Astrocyte (in vitro differentiated cells and primary cell): Measurements from ENCODE around the gene TMEM94. TPM values are rescaled to one million over a fixed set of nuclear protein-coding genes. Genes with fewer than 3 reads are reported as not detected.
"Not testable (repeated sequence)": the region's sequence is repeated elsewhere in the genome, so short reads cannot be mapped to it uniquely, and the experiment has no call there.

Source experiments
- DNase-seq: peaks from one replicate; pipeline ENCODE4 v3.0.0-alpha.2; 2010; ENCODE audit warnings: low read depth
- FAIRE-seq: peaks from 2 replicates; lab custom pipeline; 2011; peaks lifted over from hg19 to GRCh38; lab: Jason Lieb, UNC
- H2AFZ ChIP-seq: 2 replicates; pipeline ENCODE4 v1.6.0; 2012; ENCODE audit warnings: low read depth, low read length, inconsistent platforms
- H3K27ac ChIP-seq: 2 replicates; pipeline ENCODE4 v1.5.1; 2011; ENCODE audit warnings: low read depth, low read length, inconsistent platforms
- H3K27me3 ChIP-seq: 2 replicates; pipeline ENCODE4 v1.6.0; 2011; ENCODE audit warnings: low read length, inconsistent platforms; ENCODE audit not compliant: insufficient read depth
- H3K36me3 ChIP-seq: 2 replicates; pipeline ENCODE4 v1.5.1; 2011; ENCODE audit warnings: low read length, inconsistent platforms; ENCODE audit not compliant: insufficient read depth
- H3K4me1 ChIP-seq: 2 replicates; pipeline ENCODE4 v1.5.1; 2011; ENCODE audit warnings: low read length, inconsistent platforms; ENCODE audit not compliant: insufficient read depth
- H3K4me2 ChIP-seq: 2 replicates; pipeline ENCODE4 v1.6.0; 2012; ENCODE audit warnings: low read length, inconsistent platforms
- H3K4me3 ChIP-seq: 2 replicates; pipeline ENCODE4 v1.5.1; 2011; ENCODE audit warnings: low read depth, mild to moderate bottlenecking, low read length, inconsistent platforms; ENCODE audit not compliant: insufficient read depth
- H3K79me2 ChIP-seq: 2 replicates; pipeline ENCODE4 v1.6.0; 2012; ENCODE audit warnings: mild to moderate bottlenecking, low read length, inconsistent platforms; ENCODE audit not compliant: insufficient read depth
- H3K9ac ChIP-seq: 2 replicates; pipeline ENCODE4 v1.6.0; 2012; ENCODE audit warnings: mild to moderate bottlenecking, low read length, inconsistent platforms
- H3K9me3 ChIP-seq: 2 replicates; pipeline ENCODE4 v1.5.1; 2012; ENCODE audit warnings: low read depth, mild to moderate bottlenecking, low read length, inconsistent platforms; ENCODE audit not compliant: insufficient read depth
- H4K20me1 ChIP-seq: 2 replicates; pipeline ENCODE4 v1.6.0; 2012; ENCODE audit warnings: low read length, inconsistent platforms; ENCODE audit not compliant: insufficient read depth
- H3K27ac Mint-ChIP-seq: one replicate; pipeline ENCODE4 v1.8.0; 2021; ENCODE audit warnings: mild to moderate bottlenecking, mixed read lengths; ENCODE audit not compliant: unreplicated experiment
- H3K27me3 Mint-ChIP-seq: one replicate; pipeline ENCODE4 v1.8.0; 2021; ENCODE audit warnings: low read depth, mixed read lengths; ENCODE audit not compliant: unreplicated experiment
- H3K36me3 Mint-ChIP-seq: one replicate; pipeline ENCODE4 v1.8.0; 2021; ENCODE audit warnings: low read depth, mixed read lengths; ENCODE audit not compliant: unreplicated experiment
- H3K4me1 Mint-ChIP-seq: one replicate; pipeline ENCODE4 v1.8.0; 2021; ENCODE audit warnings: low read depth, mixed read lengths; ENCODE audit not compliant: unreplicated experiment
- H3K4me3 Mint-ChIP-seq: one replicate; pipeline ENCODE4 v1.8.0; 2021; ENCODE audit warnings: mild to moderate bottlenecking, moderate library complexity, mixed read lengths; ENCODE audit not compliant: unreplicated experiment
- H3K9me3 Mint-ChIP-seq: one replicate; pipeline ENCODE4 v1.8.0; 2021; ENCODE audit warnings: mild to moderate bottlenecking, mixed read lengths; ENCODE audit not compliant: unreplicated experiment
- EZH2 ChIP-seq: IDR thresholded peaks from 2 replicates; pipeline ENCODE4 v1.6.1; 2012; ENCODE audit warnings: mild to moderate bottlenecking, low read length, inconsistent platforms; ENCODE audit not compliant: insufficient read depth
- total RNA-seq: library from RNA; stranded (reverse); gene quantifications from 2 replicates; pipeline ENCODE4 v1.2.1, GENCODE V29; 2021
- TF ChIP-seq, protein P1 (sequence below): IDR thresholded peaks from 2 replicates; pipeline ENCODE4 v1.5.1; 2011; ENCODE audit warnings: low read depth, mild to moderate bottlenecking, inconsistent platforms, low read length, moderate library complexity; ENCODE audit not compliant: insufficient read depth

Gene TMEM94
- total RNA-seq, 1 donor from 2014 or later, result 52.4 TPM

DNA sequence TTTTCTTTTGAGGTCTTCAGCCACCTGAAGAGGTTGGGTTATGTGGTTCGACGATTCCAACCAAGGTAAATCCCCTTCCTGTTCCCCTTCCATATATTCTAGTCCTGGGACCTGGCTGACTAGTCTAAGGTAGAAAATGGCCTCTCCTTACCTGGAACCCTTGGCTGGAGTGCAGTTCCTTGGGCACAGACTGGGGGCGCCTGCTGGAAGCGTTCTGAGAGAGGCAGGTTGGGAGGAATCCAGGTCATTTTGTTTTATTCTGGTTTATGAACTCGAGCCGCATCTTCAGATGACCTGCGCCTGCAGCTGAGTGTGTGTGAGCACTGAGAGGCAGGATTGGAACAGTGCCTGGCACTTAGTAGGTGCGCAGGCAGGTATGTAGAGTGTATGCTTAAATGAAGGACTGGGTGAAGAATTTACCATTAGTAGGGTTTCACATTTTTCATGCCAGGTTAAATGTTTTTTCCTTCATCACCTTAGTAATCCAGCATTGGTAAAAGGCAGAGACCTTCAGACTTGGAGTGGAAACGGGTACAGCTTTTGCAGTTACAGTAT is 62.6 kb downstream of the TMEM94 start:
- DNase-seq, result no peak
- peaks cover 8% of the 10 kb centered on the region for H3K4me1 Mint-ChIP-seq
- H3K27me3 Mint-ChIP-seq, result no peaks in the 10 kb centered on the region
- no peak overlapping the region for H3K27ac ChIP-seq
- no peak overlapping the region for H3K9ac ChIP-seq
- no peak overlapping the region for H3K27ac Mint-ChIP-seq
- TF ChIP-seq, protein P1, sequence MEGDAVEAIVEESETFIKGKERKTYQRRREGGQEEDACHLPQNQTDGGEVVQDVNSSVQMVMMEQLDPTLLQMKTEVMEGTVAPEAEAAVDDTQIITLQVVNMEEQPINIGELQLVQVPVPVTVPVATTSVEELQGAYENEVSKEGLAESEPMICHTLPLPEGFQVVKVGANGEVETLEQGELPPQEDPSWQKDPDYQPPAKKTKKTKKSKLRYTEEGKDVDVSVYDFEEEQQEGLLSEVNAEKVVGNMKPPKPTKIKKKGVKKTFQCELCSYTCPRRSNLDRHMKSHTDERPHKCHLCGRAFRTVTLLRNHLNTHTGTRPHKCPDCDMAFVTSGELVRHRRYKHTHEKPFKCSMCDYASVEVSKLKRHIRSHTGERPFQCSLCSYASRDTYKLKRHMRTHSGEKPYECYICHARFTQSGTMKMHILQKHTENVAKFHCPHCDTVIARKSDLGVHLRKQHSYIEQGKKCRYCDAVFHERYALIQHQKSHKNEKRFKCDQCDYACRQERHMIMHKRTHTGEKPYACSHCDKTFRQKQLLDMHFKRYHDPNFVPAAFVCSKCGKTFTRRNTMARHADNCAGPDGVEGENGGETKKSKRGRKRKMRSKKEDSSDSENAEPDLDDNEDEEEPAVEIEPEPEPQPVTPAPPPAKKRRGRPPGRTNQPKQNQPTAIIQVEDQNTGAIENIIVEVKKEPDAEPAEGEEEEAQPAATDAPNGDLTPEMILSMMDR, result no peak
- TF ChIP-seq EZH2, result no peak
- H2AFZ ChIP-seq, result no peak overlapping the region
- peaks cover 11% of the 10 kb centered on the region for H3K36me3 Mint-ChIP-seq
- H3K4me1 ChIP-seq, result peaks cover 14% of the 10 kb centered on the region
- H3K4me3 ChIP-seq, result no peak overlapping the region
- peaks cover 30% of the 10 kb centered on the region for H4K20me1 ChIP-seq
- FAIRE-seq, result no peak
- H3K36me3 ChIP-seq, result no peaks in the 10 kb centered on the region
- no peaks in the 10 kb centered on the region for H3K9me3 ChIP-seq
- no peak overlapping the region for H3K4me2 ChIP-seq
- H3K27me3 ChIP-seq, result no peaks in the 10 kb centered on the region
- H3K9me3 Mint-ChIP-seq, result peaks cover 4% of the 10 kb centered on the region
- H3K79me2 ChIP-seq, result peaks cover 18% of the 10 kb centered on the region
- no peak overlapping the region for H3K4me3 Mint-ChIP-seq

DNA sequence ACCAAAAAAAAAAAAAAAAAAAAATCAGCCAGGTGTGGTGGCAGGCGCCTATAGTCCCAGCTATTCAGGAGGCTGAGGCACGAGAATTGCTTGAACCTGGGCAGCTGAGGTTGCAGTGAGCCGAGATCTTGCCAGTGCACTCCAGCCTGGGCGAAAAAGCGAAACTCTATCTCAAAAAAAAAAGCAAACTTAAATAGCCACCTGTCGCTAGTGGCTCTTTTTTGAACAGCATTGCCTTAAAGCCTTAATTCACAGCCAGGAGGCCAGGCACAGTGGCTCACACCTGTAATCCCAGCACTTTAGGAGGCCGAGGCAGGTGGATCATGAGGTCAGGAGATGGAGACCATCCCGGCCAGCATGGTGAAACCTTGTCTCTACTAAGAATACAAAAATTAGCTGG is 64.0 kb downstream of the TMEM94 start:
- H3K79me2 ChIP-seq, FAIRE-seq, DNase-seq, H3K27ac ChIP-seq, H3K36me3 ChIP-seq, H3K9ac ChIP-seq, H2AFZ ChIP-seq, H3K9me3 Mint-ChIP-seq, H3K9me3 ChIP-seq, H3K27me3 Mint-ChIP-seq, H3K4me3 ChIP-seq, H3K27me3 ChIP-seq, H3K4me1 Mint-ChIP-seq, H3K4me2 ChIP-seq, H3K27ac Mint-ChIP-seq, H3K4me3 Mint-ChIP-seq: not testable (repeated sequence)
- H4K20me1 ChIP-seq, result peaks cover 28% of the 10 kb centered on the region
- peaks cover 13% of the 10 kb centered on the region for H3K4me1 ChIP-seq
- H3K36me3 Mint-ChIP-seq, result peaks cover 11% of the 10 kb centered on the region

DNA sequence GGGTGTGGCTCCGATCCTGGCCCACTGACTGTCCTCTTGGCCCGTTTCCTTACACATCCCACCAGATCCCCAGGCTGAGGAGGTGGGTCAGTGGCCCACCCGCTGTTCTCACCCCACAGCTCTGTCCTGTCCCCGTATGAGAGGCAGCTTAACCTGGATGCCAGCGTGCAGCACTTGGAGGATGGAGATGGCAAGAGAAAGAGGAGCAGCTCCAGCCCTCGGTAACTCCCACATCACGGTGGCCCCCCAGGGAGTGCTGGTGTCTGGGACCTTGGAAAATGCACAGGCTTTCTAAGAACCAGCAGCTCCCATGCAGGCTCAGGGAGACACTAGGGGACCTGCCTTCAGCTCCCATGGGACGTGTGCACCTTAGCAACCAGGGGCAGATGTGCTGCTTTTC is 64.9 kb downstream of the TMEM94 start:
- peaks cover 1% of the 10 kb centered on the region for H3K27me3 Mint-ChIP-seq
- Histone ChIP-seq H3K4me3 (no peak overlapping the region), H3K4me2 (no peak overlapping the region), H3K36me3 (no peaks in the 10 kb centered on the region), H2AFZ (no peak overlapping the region), H3K9ac (no peak overlapping the region), H3K9me3 (no peaks in the 10 kb centered on the region), H3K27me3 (peaks cover 6% of the 10 kb centered on the region), H4K20me1 (peaks cover 28% of the 10 kb centered on the region), H3K4me1 (peaks cover 11% of the 10 kb centered on the region), H3K79me2 (peaks cover 6% of the 10 kb centered on the region), H3K27ac (no peak overlapping the region)
- DNase-seq, result no peak
- FAIRE-seq, result no peak
- peaks cover 11% of the 10 kb centered on the region for H3K36me3 Mint-ChIP-seq
- no peak overlapping the region for H3K27ac Mint-ChIP-seq
- H3K4me1 Mint-ChIP-seq, result peaks cover 8% of the 10 kb centered on the region
- TF ChIP-seq, protein P1, result no peak
- no peak for TF ChIP-seq EZH2
- H3K4me3 Mint-ChIP-seq, result no peak overlapping the region
- H3K9me3 Mint-ChIP-seq, result peaks cover 4% of the 10 kb centered on the region
